Colonic mucosa (tissue), 4 donors: Measurements from ENCODE around the gene DLGAP4. TPM values are rescaled to one million over a fixed set of nuclear protein-coding genes. Genes with fewer than 3 reads are reported as not detected.

Source experiments
- DNase-seq: peaks from one replicate; pipeline ENCODE4 v3.0.0-alpha.2; 2020
- H3K27ac ChIP-seq: fragments of 200-600 bp; one replicate; pipeline ENCODE4 v1.8.0; 2021
- H3K27me3 ChIP-seq: fragments of 200-600 bp; one replicate; pipeline ENCODE4 v1.8.0; 2021
- H3K36me3 ChIP-seq: fragments of 200-600 bp; one replicate; pipeline ENCODE4 v1.8.0; 2021
- H3K4me1 ChIP-seq: fragments of 200-600 bp; one replicate; pipeline ENCODE4 v1.8.0; 2021; ENCODE audit warnings: mild to moderate bottlenecking
- H3K4me3 ChIP-seq: fragments of 200-600 bp; one replicate; pipeline ENCODE4 v1.8.0; 2021
- H3K9ac ChIP-seq, 2 donors: one replicate each; pipeline ENCODE4 v1.7.0; 2013; ENCODE audit warnings: control low read depth in 2 of 2, low read depth in 2 of 2, low read length in 2 of 2
- H3K9me3 ChIP-seq: fragments of 200-600 bp; one replicate; pipeline ENCODE4 v1.8.0; 2021
- intact Hi-C: fragments of 100-400 bp; cut with DNase I; formaldehyde crosslinking; loops from one replicate; pipeline ENCODE4 v1.14.1; 2022
- total RNA-seq, 2 donors: library from RNA; stranded (reverse); fragmentation: NEBNext Ultra II Directional in 1 of 2; extraction: Animal tissue kit (Norgen Biotek cat#: 25700) in 1 of 2; gene quantifications; one replicate each; pipeline ENCODE4 v1.2.1, GENCODE V29; 2021
- TF ChIP-seq, protein P1 (sequence below): fragments of 200-600 bp; IDR thresholded peaks from one replicate; pipeline ENCODE4 v1.8.0; 2022; ENCODE audit warnings: antibody characterized with exemption, mild to moderate bottlenecking
- donor health status: healthy.
- donor health status: DM: no; HTN: no; CAD: no.
- donor health status: DM: no; HTN: no; CAD: no.

Gene DLGAP4
- total RNA-seq, 2 donors from 2014 or later = 43.1 to 48.6 TPM

DNA sequence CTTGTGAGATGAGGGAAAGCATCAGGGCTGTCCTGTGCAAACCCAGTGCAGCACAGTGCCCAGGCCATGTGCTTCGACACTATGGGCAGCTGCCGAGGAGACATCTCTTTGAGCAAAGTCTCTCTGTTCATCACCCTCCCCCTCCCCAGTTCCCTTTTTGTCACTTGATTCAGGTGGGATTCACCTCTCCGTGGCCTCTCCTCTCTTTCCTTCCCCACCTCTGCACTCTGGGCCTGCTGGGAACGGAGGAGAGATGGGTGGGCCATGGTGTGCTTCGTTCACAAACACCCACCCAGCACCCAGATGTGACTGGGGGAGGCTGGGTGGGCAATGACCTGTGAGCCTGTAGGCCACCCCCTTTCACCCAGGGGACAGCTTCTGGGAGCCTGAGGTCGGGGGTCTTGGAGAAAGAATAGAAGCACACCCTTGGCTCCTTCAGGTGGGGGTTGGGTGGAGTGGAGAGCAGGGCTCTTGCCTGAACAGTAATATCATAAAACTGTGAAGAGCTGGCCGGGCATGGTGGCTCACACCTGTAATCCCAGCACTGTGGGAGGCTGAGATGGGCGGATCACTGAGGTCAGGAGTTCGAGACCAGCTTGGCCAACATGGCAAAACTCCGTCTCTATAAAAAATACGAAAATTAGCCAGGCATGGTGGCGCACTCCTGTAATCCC is 33.5 kb upstream of the DLGAP4 start:
- Histone ChIP-seq H3K4me1 (no peaks in the 10 kb centered on the region), H3K9me3 (no peaks in the 10 kb centered on the region), H3K36me3 (no peaks in the 10 kb centered on the region), H3K4me3 (no peak overlapping the region), H3K27ac (no peak overlapping the region), H3K27me3 (no peaks in the 10 kb centered on the region), H3K9ac (no peak overlapping the region)
- intact Hi-C loops = no loop called here
- DNase-seq = no peak
- TF ChIP-seq, protein P1, sequence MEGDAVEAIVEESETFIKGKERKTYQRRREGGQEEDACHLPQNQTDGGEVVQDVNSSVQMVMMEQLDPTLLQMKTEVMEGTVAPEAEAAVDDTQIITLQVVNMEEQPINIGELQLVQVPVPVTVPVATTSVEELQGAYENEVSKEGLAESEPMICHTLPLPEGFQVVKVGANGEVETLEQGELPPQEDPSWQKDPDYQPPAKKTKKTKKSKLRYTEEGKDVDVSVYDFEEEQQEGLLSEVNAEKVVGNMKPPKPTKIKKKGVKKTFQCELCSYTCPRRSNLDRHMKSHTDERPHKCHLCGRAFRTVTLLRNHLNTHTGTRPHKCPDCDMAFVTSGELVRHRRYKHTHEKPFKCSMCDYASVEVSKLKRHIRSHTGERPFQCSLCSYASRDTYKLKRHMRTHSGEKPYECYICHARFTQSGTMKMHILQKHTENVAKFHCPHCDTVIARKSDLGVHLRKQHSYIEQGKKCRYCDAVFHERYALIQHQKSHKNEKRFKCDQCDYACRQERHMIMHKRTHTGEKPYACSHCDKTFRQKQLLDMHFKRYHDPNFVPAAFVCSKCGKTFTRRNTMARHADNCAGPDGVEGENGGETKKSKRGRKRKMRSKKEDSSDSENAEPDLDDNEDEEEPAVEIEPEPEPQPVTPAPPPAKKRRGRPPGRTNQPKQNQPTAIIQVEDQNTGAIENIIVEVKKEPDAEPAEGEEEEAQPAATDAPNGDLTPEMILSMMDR = no peak

DNA sequence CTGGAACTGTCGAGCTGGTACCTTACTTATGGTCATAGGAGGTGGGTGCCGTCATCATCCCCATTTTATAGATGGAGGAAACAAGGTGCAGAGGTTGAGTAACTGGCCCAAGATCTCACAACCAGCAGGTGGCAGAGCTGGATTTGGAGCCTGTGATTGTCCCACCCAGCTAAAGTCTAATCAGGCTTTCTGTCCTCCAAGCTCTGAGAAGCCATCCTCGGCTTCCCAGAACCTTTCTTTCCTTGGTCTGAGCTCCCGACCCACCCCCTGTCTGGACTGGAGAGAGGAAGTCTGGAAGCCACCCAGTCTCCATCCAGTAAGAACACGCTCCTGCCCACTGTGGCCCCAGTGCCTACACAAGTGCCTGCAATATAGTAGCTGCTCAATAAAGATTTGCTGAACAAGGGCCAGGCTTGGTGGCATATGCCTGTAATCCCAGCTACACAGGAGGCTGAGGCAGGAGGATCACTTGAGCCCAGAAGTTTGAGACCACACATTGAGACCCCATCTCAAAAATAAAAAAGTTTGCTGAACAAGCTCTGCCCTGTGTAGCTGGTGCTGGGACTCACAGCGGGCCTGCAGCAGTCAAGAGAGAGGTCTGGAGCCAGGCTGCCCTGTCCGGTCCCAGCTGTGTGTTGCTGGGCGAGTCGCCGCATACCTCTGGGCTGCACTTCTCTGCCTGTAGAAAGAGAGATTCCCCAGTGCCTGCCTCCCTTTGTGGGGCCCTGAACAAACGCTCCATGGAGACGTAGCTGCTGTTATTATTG is 32.5 kb upstream of the DLGAP4 start:
- H3K9me3 ChIP-seq = no peaks in the 10 kb centered on the region
- no peaks in the 10 kb centered on the region for H3K27me3 ChIP-seq
- TF ChIP-seq, protein P1 = no peak
- no peaks in the 10 kb centered on the region for H3K36me3 ChIP-seq
- no peak overlapping the region for H3K4me3 ChIP-seq
- DNase-seq = no peak
- no peak overlapping the region for H3K27ac ChIP-seq
- no peaks in the 10 kb centered on the region for H3K4me1 ChIP-seq
- intact Hi-C loops = no loop called here
- H3K9ac ChIP-seq = no peak overlapping the region

DNA sequence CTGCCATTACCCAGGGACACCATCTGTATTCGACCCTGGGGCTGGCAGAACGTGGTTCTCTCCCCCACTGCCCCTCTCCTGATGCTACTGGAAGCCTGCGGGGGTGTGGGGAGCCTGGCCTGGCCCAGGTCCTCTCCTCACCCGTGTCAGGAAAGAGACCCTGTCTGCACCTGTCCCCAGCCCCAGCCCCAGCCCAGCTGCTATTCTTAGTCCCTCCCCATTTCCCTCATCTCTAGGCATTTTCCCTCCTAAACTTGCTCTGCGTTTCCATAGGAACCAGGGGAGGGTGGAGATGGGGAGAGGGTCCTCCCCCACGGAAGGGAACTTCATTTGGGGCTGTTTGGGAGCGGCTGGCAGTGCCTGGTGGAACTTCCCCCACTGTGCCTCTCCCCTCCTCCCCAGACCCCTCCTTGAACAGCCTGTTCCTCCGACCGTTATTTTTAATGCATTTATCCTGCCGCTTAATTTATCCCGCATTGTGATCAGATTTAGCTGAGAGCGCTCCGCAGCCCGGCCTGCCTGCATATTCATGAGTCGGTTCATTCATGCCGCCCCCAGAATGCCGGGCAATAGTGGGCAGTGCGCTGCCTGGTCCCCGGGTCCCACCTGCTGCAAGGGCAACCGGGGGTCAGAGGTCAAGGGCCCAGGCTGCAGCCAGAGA is 31.8 kb upstream of the DLGAP4 start:
- Histone ChIP-seq H3K4me1 (no peaks in the 10 kb centered on the region), H3K36me3 (no peaks in the 10 kb centered on the region), H3K9ac (no peak overlapping the region), H3K27me3 (no peaks in the 10 kb centered on the region), H3K9me3 (no peaks in the 10 kb centered on the region), H3K4me3 (no peak overlapping the region), H3K27ac (no peak overlapping the region)
- DNase-seq = no peak
- TF ChIP-seq, protein P1 = no peak
- intact Hi-C loops = no loop called here

DNA sequence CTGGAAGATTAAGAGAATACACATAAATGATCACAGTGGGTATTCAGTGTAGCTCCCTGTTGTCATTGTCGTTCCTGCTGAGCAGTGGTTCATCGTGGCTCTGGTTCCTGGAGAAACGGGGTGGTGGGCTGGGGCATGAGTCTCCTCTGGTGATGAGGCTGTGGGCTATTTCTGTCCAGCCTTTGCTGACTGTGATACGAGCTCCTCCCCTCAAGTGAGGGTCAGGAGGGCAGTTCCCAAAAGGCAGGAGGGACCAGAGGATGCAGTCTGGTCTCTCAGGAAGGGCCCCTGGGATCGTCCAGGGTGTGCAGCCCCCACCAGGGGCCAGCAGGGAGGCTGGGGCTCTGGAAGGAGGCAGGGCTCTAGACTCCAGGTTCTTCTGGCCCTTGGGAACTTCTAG is 31.1 kb upstream of the DLGAP4 start:
- TF ChIP-seq, protein P1 = no peak
- Histone ChIP-seq H3K4me3 (no peak overlapping the region), H3K27ac (no peak overlapping the region), H3K9me3 (no peaks in the 10 kb centered on the region), H3K27me3 (no peaks in the 10 kb centered on the region), H3K36me3 (no peaks in the 10 kb centered on the region), H3K9ac (no peak overlapping the region), H3K4me1 (no peaks in the 10 kb centered on the region)
- DNase-seq = no peak
- intact Hi-C loops = no loop called here

DNA sequence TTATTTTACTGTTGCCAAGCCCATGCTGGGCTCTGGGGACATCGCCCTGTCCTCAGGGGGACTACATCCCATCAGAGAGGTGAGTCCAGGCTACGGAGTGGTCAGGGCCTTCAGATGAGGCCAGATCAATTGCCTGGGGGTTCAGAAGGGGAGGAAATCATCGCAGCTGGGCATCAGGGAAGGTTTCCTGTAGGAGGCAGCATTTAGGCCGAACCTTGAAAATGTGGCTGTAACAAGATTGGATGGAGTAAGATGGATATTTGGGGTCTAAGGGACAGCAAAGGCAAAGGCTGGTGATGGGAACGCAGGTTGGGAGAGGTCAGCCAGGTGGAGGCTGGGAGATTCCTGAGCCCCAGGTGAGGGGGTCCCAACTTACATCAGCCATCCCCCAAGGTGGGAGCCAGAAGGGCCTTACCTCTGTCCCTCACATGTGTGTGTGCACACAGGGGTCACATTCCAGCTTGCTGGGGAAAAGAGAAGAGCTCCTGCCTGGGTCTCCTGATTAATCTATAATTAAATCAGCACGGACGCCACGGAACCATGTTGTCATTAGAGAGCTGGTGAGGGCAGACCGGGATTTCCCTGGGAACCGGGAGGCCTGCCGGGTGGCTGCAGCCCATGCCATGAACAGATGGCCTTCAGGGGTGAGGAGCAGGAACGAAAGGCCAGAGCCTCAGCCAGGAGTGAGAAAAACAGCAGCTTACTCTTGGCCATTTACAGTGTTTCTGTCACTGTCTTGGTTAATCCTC is 30.5 kb upstream of the DLGAP4 start:
- Histone ChIP-seq H3K4me3 (no peak overlapping the region), H3K27me3 (no peaks in the 10 kb centered on the region), H3K9ac (no peak overlapping the region), H3K36me3 (no peaks in the 10 kb centered on the region), H3K4me1 (no peaks in the 10 kb centered on the region), H3K9me3 (no peaks in the 10 kb centered on the region), H3K27ac (no peak overlapping the region)
- no peak for DNase-seq
- TF ChIP-seq, protein P1 = no peak
- intact Hi-C loops = no loop called here
